Vagina (tissue), 2 donors: ENCODE measurements around the gene SLC7A8. TPM values are rescaled to one million over a fixed set of nuclear protein-coding genes. Genes with fewer than 3 reads are reported as not detected.

Experiments used
- DNase-seq, 2 donors: peaks; one replicate each; pipeline ENCODE4 v3.0.0-alpha.2; 2017; ENCODE audit errors: extremely low spot score in 2 of 2
- H3K27ac ChIP-seq: fragments of 200-600 bp; sonication (generic); one replicate; pipeline ENCODE4 v1.5.1; 2019
- H3K27me3 ChIP-seq: fragments of 200-600 bp; sonication (generic); one replicate; pipeline ENCODE4 v1.5.1; 2019
- H3K36me3 ChIP-seq, 2 donors: fragments of 200-600 bp; sonication (generic); one replicate each; pipeline ENCODE4 v1.5.1; 2017 to 2019
- H3K4me1 ChIP-seq: fragments of 200-600 bp; sonication (generic); one replicate; pipeline ENCODE4 v1.5.1; 2019
- H3K4me3 ChIP-seq, 2 donors: fragments of 200-600 bp; sonication (generic); 1 replicate in 1 of 2; 2 replicates in 1 of 2; pipeline ENCODE4 v1.5.1; 2016 to 2019
- H3K9me3 ChIP-seq: fragments of 200-600 bp; sonication (generic); one replicate; pipeline ENCODE4 v1.5.1; 2019
- POLR2A ChIP-seq, 2 donors: fragments of 450-650 bp; IDR thresholded peaks; one replicate each; pipeline ENCODE4 v1.6.1; 2017; ENCODE audit warnings: antibody characterized with exemption in 2 of 2, mild to moderate bottlenecking in 2 of 2, moderate library complexity in 2 of 2
- POLR2AphosphoS5 ChIP-seq, 2 donors: sonication (generic); formaldehyde crosslinking; IDR thresholded peaks; one replicate each; pipeline ENCODE4 v1.9.0; 2017; ENCODE audit warnings: antibody characterized with exemption in 2 of 2, mild to moderate bottlenecking in 2 of 2, low read depth in 1 of 2; ENCODE audit not compliant: insufficient read depth in 1 of 2
- intact Hi-C: fragments of 100-400 bp; cut with DNase I; formaldehyde crosslinking; loops from one replicate; pipeline ENCODE4 v1.15.1; 2023
- total RNA-seq: library from RNA; depleted of rRNA; stranded (reverse); fragments of >200 nt; gene quantifications from one replicate; pipeline ENCODE4 v1.2.3, GENCODE V29; 2016
- TF ChIP-seq, protein P1 (sequence below), 3 experiments: fragments of 450-650 bp in 2 of 3; fragments of 200-600 bp in 1 of 3; sonication (generic) in 1 of 3; IDR thresholded peaks; one replicate each; pipeline ENCODE4 v1.5.1; 2017 to 2019; ENCODE audit warnings: antibody characterized with exemption in 3 of 3, mild to moderate bottlenecking in 2 of 3, moderate library complexity in 2 of 3

Gene SLC7A8
- total RNA-seq, 1 donor from 2014 or later: 68.5 TPM

DNA sequence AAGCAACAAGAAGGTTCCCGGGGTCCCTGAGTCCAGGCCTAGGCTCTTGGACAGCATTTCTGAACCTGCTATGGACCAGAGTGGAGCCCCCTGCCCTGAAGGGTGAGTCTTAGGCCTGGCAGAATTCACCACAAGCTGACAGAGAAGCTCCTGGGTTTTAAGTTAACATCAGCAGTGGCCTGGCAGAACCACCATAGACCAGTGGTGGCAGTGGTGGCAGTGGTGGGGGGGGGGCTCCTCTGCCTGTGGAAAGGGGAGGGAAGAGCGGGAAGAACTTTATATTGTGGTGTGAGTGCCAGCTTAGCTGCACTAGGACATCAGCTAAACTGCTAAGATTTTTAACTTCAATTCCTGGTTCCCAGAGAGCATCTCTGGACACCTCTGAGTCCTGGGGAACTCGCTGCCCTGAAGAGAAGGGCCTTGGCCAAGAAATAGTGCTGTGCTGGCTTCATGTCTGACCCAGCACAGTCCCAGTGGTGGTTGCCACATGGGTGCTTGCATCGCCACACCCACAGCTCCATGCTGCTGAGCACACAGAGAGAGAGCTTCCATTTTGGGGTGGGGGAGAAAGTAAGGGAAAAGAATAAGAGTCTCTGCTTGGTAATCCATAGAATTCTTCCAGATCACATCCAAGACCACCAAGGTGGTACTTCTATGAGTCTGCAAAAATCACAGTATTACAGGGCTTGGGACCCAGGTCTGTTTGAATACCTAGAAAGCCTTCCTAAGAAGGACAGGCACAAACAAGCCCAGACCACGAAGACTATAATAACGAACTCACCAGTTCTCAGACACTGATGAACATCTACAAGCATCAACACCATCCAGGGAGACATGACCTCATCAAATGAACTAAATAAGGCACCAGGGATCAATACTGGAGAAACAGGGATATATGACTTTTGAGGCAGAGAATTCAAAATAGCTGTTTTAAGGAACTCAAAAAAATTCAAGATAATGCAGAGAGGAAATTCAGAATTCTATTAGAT is 33.9 kb upstream of the SLC7A8 start:
- Histone ChIP-seq H3K4me1 (no peaks in the 10 kb centered on the region), H3K36me3 (no peaks in the 10 kb centered on the region), H3K27me3 (no peaks in the 10 kb centered on the region), H3K9me3 (no peaks in the 10 kb centered on the region), H3K27ac (no peak overlapping the region), H3K4me3 (no peak overlapping the region)
- DNase-seq: no peak
- intact Hi-C loops: no loop called here
- TF ChIP-seq POLR2AphosphoS5 (IDR thresholded peaks at IDR 0.05; ENCODE audit: insufficient read depth in 1 of 2, low read depth in 1 of 2) (no peak), POLR2A (IDR thresholded peaks at IDR 0.05) (no peak)
- TF ChIP-seq, protein P1, sequence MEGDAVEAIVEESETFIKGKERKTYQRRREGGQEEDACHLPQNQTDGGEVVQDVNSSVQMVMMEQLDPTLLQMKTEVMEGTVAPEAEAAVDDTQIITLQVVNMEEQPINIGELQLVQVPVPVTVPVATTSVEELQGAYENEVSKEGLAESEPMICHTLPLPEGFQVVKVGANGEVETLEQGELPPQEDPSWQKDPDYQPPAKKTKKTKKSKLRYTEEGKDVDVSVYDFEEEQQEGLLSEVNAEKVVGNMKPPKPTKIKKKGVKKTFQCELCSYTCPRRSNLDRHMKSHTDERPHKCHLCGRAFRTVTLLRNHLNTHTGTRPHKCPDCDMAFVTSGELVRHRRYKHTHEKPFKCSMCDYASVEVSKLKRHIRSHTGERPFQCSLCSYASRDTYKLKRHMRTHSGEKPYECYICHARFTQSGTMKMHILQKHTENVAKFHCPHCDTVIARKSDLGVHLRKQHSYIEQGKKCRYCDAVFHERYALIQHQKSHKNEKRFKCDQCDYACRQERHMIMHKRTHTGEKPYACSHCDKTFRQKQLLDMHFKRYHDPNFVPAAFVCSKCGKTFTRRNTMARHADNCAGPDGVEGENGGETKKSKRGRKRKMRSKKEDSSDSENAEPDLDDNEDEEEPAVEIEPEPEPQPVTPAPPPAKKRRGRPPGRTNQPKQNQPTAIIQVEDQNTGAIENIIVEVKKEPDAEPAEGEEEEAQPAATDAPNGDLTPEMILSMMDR (IDR thresholded peaks at IDR 0.05): no peak

DNA sequence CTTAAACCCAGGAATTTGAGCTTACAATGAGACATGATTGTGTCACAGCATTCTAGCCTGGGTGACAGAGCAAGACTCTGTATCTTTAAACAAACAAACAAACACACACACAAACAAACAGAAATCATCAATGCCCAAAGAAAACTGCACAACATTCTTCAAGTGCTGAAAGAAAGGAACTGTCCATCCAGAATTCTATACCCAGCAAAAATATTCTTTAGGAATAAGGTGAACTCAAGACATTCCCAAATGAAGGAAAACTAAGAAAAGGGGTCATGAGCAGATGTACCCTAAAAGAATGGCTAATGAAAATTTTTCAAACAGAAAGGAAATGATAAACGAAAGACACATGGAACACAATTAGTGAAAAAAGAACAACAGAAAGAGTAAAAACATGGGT is 32.0 kb upstream of the SLC7A8 start:
- TF ChIP-seq, protein P1 (IDR thresholded peaks at IDR 0.05): no peak
- TF ChIP-seq POLR2AphosphoS5 (IDR thresholded peaks at IDR 0.05; ENCODE audit: insufficient read depth in 1 of 2, low read depth in 1 of 2) (no peak), POLR2A (IDR thresholded peaks at IDR 0.05) (no peak)
- Histone ChIP-seq H3K4me1 (no peaks in the 10 kb centered on the region), H3K36me3 (no peaks in the 10 kb centered on the region), H3K27ac (no peak overlapping the region), H3K9me3 (no peaks in the 10 kb centered on the region), H3K27me3 (no peaks in the 10 kb centered on the region), H3K4me3 (no peak overlapping the region)
- no peak for DNase-seq
- intact Hi-C loops: no loop called here

DNA sequence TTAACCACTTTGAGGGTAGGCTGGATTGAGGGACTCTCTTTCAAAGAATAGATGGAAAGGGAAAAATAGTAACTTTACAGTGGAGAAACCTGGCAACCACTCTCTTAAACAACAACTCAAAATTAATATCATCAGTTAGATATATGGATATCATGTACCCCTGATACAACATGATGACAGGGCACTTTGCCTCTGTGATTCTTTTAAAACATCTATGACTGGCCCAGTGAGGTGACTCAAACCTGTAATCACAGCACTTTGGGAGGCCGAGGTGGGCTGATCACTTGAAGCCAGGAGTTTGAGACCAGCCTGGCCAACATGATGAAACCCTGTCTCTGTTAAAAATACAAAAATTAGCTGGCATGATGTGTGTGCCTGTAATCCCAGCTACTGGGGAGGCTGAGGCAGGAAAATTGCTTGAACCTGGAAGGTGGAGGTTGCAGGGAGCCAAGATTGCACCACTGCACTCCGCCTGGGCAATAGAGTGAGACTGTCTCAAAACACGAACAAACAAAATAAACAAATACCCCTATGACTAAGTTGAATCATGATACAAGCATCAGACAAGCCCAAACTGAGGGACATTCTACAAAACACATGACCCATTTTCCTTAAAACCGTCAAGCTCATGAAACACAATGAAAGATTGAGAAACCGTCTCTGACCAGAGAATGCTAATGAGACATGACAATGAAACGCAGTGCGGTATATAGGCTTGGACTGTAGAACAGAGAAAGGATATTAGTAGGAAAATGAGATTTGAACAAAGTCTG is 26.4 kb upstream of the SLC7A8 start:
- DNase-seq: no peak
- Histone ChIP-seq H3K36me3 (no peaks in the 10 kb centered on the region), H3K27me3 (no peaks in the 10 kb centered on the region), H3K4me1 (no peaks in the 10 kb centered on the region), H3K9me3 (no peaks in the 10 kb centered on the region), H3K27ac (no peak overlapping the region), H3K4me3 (no peak overlapping the region)
- intact Hi-C loops: no loop called here
- TF ChIP-seq POLR2AphosphoS5 (IDR thresholded peaks at IDR 0.05; ENCODE audit: insufficient read depth in 1 of 2, low read depth in 1 of 2): no peak
- TF ChIP-seq, protein P1 (IDR thresholded peaks at IDR 0.05): no peak
- TF ChIP-seq POLR2A (IDR thresholded peaks at IDR 0.05): no peak

- TF ChIP-seq, protein P1 (IDR thresholded peaks at IDR 0.05): no peak
- TF ChIP-seq POLR2A (IDR thresholded peaks at IDR 0.05) (no peak), POLR2AphosphoS5 (IDR thresholded peaks at IDR 0.05; ENCODE audit: insufficient read depth in 1 of 2, low read depth in 1 of 2) (no peak)
- no peaks in the 10 kb centered on the region for H3K27me3 ChIP-seq
- DNase-seq: no peak
- no peak overlapping the region for H3K4me3 ChIP-seq
- no peaks in the 10 kb centered on the region for H3K9me3 ChIP-seq
- no peaks in the 10 kb centered on the region for H3K36me3 ChIP-seq
- H3K27ac ChIP-seq: no peak overlapping the region
- H3K4me1 ChIP-seq: no peaks in the 10 kb centered on the region
- intact Hi-C loops: no loop called here
Observed at GRCh38 chr14:23208324-23208723, 24.9 kb upstream of the SLC7A8 start.
